Measurements from ENCODE around the gene SCUBE2. TPM values are rescaled to one million over a fixed set of nuclear protein-coding genes. Genes with fewer than 3 reads are reported as not detected.
A peak's percentile ranks its signal among the peaks of the same experiment; 100 is the strongest.

Gene SCUBE2
- total RNA-seq, 1 experiment from 2014 or later = 1.9 TPM

DNA sequence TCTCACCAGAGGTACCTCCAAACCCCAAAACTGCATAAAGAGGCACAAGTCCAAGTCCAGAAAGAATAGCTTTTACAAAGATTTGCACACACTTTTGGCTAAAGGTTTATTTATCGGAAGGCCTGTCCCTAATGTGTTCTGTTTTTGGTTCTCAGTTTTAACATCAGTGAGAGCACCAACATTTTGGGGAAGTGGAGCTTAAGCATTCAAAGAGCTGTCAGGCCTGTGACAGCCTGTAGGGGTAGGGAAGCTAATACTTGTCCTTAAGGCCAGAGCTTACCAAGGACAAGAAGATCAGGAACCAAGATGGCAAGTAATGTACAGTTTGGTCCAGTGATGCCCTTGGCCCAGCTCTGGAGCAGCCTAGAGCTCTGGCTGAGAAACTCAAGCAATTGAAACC is 38.9 kb upstream of the SCUBE2 start:
- Mint-ChIP-seq H3K4me3 (no peak overlapping the region), H3K9me3 (peaks cover 10% of the 10 kb centered on the region), H3K4me1 (peaks cover 15% of the 10 kb centered on the region), H3K27ac (no peak overlapping the region), H3K27me3 (ENCODE audit: low read depth) (no peaks in the 10 kb centered on the region), H3K36me3 (peaks cover 8% of the 10 kb centered on the region)
- ATAC-seq = no peak
- ChIA-PET CTCF (interaction anchor here (0.6 to 1.4 kb wide), 9 partner anchors 10 to 404 kb away, joined by 3 to 12 read pairs (median 4); no protein-coding TSS in a partner anchor), POLR2A (no interaction called here)
- DNase-seq (ENCODE audit: low spot score) = no peak
- TF ChIP-seq NR2C2 (CRISPR knock-in tag; IDR thresholded peaks at IDR 0.05) (no peak), FOXJ3 (CRISPR knock-in tag; IDR thresholded peaks at IDR 0.05; ENCODE audit: borderline replicate concordance) (no peak), NFATC4 (CRISPR knock-in tag; IDR thresholded peaks at IDR 0.05) (no peak), ZNF121 (CRISPR knock-in tag; IDR thresholded peaks at IDR 0.05) (no peak)
- TF ChIP-seq, protein P1, sequence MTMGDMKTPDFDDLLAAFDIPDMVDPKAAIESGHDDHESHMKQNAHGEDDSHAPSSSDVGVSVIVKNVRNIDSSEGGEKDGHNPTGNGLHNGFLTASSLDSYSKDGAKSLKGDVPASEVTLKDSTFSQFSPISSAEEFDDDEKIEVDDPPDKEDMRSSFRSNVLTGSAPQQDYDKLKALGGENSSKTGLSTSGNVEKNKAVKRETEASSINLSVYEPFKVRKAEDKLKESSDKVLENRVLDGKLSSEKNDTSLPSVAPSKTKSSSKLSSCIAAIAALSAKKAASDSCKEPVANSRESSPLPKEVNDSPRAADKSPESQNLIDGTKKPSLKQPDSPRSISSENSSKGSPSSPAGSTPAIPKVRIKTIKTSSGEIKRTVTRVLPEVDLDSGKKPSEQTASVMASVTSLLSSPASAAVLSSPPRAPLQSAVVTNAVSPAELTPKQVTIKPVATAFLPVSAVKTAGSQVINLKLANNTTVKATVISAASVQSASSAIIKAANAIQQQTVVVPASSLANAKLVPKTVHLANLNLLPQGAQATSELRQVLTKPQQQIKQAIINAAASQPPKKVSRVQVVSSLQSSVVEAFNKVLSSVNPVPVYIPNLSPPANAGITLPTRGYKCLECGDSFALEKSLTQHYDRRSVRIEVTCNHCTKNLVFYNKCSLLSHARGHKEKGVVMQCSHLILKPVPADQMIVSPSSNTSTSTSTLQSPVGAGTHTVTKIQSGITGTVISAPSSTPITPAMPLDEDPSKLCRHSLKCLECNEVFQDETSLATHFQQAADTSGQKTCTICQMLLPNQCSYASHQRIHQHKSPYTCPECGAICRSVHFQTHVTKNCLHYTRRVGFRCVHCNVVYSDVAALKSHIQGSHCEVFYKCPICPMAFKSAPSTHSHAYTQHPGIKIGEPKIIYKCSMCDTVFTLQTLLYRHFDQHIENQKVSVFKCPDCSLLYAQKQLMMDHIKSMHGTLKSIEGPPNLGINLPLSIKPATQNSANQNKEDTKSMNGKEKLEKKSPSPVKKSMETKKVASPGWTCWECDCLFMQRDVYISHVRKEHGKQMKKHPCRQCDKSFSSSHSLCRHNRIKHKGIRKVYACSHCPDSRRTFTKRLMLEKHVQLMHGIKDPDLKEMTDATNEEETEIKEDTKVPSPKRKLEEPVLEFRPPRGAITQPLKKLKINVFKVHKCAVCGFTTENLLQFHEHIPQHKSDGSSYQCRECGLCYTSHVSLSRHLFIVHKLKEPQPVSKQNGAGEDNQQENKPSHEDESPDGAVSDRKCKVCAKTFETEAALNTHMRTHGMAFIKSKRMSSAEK (CRISPR knock-in tag; IDR thresholded peaks at IDR 0.05; ENCODE audit: borderline replicate concordance) = no peak
- TF ChIP-seq, protein P2, sequence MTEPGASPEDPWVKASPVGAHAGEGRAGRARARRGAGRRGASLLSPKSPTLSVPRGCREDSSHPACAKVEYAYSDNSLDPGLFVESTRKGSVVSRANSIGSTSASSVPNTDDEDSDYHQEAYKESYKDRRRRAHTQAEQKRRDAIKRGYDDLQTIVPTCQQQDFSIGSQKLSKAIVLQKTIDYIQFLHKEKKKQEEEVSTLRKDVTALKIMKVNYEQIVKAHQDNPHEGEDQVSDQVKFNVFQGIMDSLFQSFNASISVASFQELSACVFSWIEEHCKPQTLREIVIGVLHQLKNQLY (CRISPR knock-in tag; IDR thresholded peaks at IDR 0.05) = no peak

DNA sequence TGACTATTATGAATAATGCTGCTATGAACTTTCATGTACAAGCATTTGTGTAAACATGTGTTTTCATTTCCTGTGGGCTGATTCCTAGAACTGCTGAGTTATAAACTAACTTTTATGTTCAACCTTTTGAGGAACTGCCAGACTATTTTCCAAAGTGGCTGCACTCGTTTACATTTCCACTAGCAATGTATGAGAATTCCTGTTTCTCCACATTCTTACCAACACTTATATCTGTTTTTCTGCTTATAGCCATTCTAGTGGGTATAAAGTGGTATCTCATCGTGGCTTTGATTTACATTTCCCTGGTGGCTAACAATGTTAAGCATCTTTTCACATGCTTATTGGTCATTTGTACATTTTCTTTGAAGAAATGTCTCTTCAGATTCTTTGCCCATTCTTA is 35.2 kb upstream of the SCUBE2 start:
- TF ChIP-seq, protein P3, sequence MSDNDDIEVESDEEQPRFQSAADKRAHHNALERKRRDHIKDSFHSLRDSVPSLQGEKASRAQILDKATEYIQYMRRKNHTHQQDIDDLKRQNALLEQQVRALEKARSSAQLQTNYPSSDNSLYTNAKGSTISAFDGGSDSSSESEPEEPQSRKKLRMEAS (CRISPR knock-in tag; IDR thresholded peaks at IDR 0.05) = no peak
- H3K27ac Mint-ChIP-seq = no peak overlapping the region
- H3K27me3 Mint-ChIP-seq (ENCODE audit: low read depth) = no peaks in the 10 kb centered on the region
- ChIA-PET CTCF (no interaction called here), POLR2A (no interaction called here)
- H3K36me3 Mint-ChIP-seq = peaks cover 8% of the 10 kb centered on the region
- H3K4me1 Mint-ChIP-seq = peaks cover 27% of the 10 kb centered on the region
- ATAC-seq = no peak
- H3K4me3 Mint-ChIP-seq = no peak overlapping the region
- peaks cover 14% of the 10 kb centered on the region for H3K9me3 Mint-ChIP-seq
- no peak for DNase-seq (ENCODE audit: low spot score)

DNA sequence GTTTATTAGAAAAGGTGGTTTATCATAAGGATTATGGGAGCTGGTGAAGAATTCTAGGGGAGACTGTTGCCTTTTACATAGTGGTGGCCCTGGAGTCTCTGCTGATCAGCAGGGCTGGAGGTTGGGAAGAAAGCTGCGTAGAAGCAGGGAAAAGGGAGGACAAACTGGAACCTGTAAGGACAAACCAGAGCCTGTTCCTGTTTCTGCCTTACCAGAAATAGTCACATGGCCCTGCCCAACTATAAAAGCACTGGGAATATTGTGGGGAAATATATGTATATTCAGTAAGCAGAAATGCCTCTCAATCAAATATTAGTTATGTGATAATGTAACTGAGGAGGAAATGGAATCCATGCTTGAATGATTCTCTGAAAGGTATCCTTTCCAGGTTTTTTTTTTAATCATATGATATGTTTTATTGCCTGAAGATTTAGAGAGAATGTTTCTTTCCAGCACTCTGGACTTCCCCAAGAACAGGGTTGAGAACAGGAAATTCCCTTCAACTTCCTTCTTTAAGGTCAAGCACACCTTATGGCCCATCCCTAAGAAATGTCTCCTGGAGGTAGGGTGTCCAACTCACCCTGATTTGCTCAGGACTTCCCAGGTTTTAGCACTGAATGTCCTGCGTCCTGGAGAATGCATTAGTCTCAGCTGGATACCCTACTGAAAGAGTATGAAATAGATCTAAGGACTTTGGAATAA is 33.9 kb upstream of the SCUBE2 start:
- DNase-seq (ENCODE audit: low spot score) = no peak
- POLR2A ChIA-PET = no interaction called here
- CTCF ChIA-PET = interaction anchor here (0.8 to 2.1 kb wide), 3 partner anchors 13 to 110 kb away, joined by 3 to 13 read pairs (median 4); no protein-coding TSS in a partner anchor

More for the DNA sequence above, 33.9 kb upstream of the SCUBE2 start:
- Mint-ChIP-seq H3K4me1 (peaks cover 40% of the 10 kb centered on the region), H3K9me3 (peaks cover 14% of the 10 kb centered on the region), H3K27ac (0 out of 2 replicates have a peak overlapping the region, but pooled peaks have one; percentile 44), H3K27me3 (ENCODE audit: low read depth) (no peaks in the 10 kb centered on the region), H3K36me3 (peaks cover 8% of the 10 kb centered on the region), H3K4me3 (no peak overlapping the region)
- no peak for ATAC-seq
- TF ChIP-seq ATF1 (CRISPR knock-in tag; IDR thresholded peaks at IDR 0.05) (no peak), GABPB1 (CRISPR knock-in tag; IDR thresholded peaks at IDR 0.05) (no peak), SOX15 (CRISPR knock-in tag; IDR thresholded peaks at IDR 0.05) (no peak), ZNF671 (CRISPR knock-in tag; IDR thresholded peaks at IDR 0.05) (no peak), TEAD1 (CRISPR knock-in tag; IDR thresholded peaks at IDR 0.05) (no peak), ZNF263 (CRISPR knock-in tag; IDR thresholded peaks at IDR 0.05; ENCODE audit: low read depth) (no peak)
- TF ChIP-seq, protein P4, sequence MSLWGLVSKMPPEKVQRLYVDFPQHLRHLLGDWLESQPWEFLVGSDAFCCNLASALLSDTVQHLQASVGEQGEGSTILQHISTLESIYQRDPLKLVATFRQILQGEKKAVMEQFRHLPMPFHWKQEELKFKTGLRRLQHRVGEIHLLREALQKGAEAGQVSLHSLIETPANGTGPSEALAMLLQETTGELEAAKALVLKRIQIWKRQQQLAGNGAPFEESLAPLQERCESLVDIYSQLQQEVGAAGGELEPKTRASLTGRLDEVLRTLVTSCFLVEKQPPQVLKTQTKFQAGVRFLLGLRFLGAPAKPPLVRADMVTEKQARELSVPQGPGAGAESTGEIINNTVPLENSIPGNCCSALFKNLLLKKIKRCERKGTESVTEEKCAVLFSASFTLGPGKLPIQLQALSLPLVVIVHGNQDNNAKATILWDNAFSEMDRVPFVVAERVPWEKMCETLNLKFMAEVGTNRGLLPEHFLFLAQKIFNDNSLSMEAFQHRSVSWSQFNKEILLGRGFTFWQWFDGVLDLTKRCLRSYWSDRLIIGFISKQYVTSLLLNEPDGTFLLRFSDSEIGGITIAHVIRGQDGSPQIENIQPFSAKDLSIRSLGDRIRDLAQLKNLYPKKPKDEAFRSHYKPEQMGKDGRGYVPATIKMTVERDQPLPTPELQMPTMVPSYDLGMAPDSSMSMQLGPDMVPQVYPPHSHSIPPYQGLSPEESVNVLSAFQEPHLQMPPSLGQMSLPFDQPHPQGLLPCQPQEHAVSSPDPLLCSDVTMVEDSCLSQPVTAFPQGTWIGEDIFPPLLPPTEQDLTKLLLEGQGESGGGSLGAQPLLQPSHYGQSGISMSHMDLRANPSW (CRISPR knock-in tag; conservative IDR thresholded peaks at IDR 0.05; ENCODE audit: low read depth) = no peak
- TF ChIP-seq, protein P5, sequence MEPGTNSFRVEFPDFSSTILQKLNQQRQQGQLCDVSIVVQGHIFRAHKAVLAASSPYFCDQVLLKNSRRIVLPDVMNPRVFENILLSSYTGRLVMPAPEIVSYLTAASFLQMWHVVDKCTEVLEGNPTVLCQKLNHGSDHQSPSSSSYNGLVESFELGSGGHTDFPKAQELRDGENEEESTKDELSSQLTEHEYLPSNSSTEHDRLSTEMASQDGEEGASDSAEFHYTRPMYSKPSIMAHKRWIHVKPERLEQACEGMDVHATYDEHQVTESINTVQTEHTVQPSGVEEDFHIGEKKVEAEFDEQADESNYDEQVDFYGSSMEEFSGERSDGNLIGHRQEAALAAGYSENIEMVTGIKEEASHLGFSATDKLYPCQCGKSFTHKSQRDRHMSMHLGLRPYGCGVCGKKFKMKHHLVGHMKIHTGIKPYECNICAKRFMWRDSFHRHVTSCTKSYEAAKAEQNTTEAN (CRISPR knock-in tag; IDR thresholded peaks at IDR 0.05) = no peak

Data from WTC11 (cell line).